Prostate gland (tissue), 2 donors: ENCODE data around the gene SLC9C2.

Experiments used
- CTCF ChIP-seq, 4 experiments: fragments of 200-600 bp in 2 of 4; fragments of 450-650 bp in 2 of 4; sonication (generic) in 2 of 4; IDR thresholded peaks; 1 replicate in 3 of 4; 2 replicates in 1 of 4; pipeline ENCODE4 v1.5.1; 2016 to 2019; ENCODE audit warnings: antibody characterized with exemption in 4 of 4, mild to moderate bottlenecking in 2 of 4, moderate library complexity in 2 of 4
- POLR2A ChIP-seq: fragments of 450-650 bp; IDR thresholded peaks from one replicate; pipeline ENCODE4 v1.6.1; 2016; ENCODE audit warnings: antibody characterized with exemption, mild to moderate bottlenecking

GRCh38 chr1:173554089-173554488 lies 48.8 kb downstream of the SLC9C2 start:
- TF ChIP-seq CTCF (IDR thresholded peaks at IDR 0.05): no peak
- TF ChIP-seq POLR2A: no peak
